HepG2 (cell line): ENCODE results near the gene FAM236B.
"Not testable (repeated sequence)": the region's sequence is repeated elsewhere in the genome, so short reads cannot be mapped to it uniquely, and the experiment has no call there.

Source experiments
- CEBPB ChIP-seq: IDR thresholded peaks from 2 replicates; pipeline ENCODE4 v1.6.1; 2011; ENCODE audit warnings: low read depth, low read length, improper control_type of control experiment, borderline replicate concordance
- CHD4 ChIP-seq: fragments of 200-600 bp; sonication (generic); IDR thresholded peaks from 2 replicates; pipeline ENCODE4 v1.7.0; 2017; ENCODE audit warnings: mild to moderate bottlenecking, low read length, borderline replicate concordance
- CTCF ChIP-seq: sonication (generic); formaldehyde crosslinking; IDR thresholded peaks from 2 replicates; pipeline ENCODE4 v1.5.0; 2020; ENCODE audit warnings: mild to moderate bottlenecking, missing genetic modification reagents, moderate library complexity
- FOXP1 ChIP-seq, 2 experiments: fragments of 450-650 bp in 1 of 2; IDR thresholded peaks; 2 replicates each; pipeline ENCODE4 v1.6.1; 2017 to 2018; ENCODE audit warnings: antibody characterized with exemption in 1 of 2
- NFYB ChIP-seq: sonication (generic); formaldehyde crosslinking; IDR thresholded peaks from 2 replicates; pipeline ENCODE4 v1.4.0; 2020; ENCODE audit warnings: missing genetic modification reagents
- POLR2AphosphoS5 ChIP-seq: IDR thresholded peaks from 2 replicates; pipeline ENCODE4 v1.6.1; 2012; ENCODE audit warnings: low read depth, low read length
- REST ChIP-seq, 2 experiments: IDR thresholded peaks; 2 replicates each; pipeline ENCODE4 v1.6.1; 2011 to 2012; ENCODE audit warnings: low read length in 2 of 2, borderline replicate concordance in 1 of 2, low read depth in 1 of 2, mild to moderate bottlenecking in 1 of 2, moderate library complexity in 1 of 2
- RFX5 ChIP-seq: IDR thresholded peaks from 2 replicates; pipeline ENCODE4 v1.6.1; 2011; ENCODE audit warnings: low read depth, low read length, improper control_type of control experiment
- SALL1 ChIP-seq: sonication (generic); formaldehyde crosslinking; IDR thresholded peaks from 2 replicates; pipeline ENCODE4 v1.8.0; 2022; ENCODE audit warnings: mild to moderate bottlenecking, missing genetic modification reagents
- SMC3 ChIP-seq: IDR thresholded peaks from 2 replicates; pipeline ENCODE4 v1.6.1; 2011; ENCODE audit warnings: low read length, improper control_type of control experiment
- ZSCAN20 ChIP-seq: sonication (generic); formaldehyde crosslinking; IDR thresholded peaks from 2 replicates; pipeline ENCODE4 v1.4.0; 2020; ENCODE audit warnings: missing genetic modification reagents, mild to moderate bottlenecking, borderline replicate concordance
- ZSCAN21 ChIP-seq: sonication (generic); formaldehyde crosslinking; IDR thresholded peaks from 2 replicates; pipeline ENCODE4 v1.8.0; 2022; ENCODE audit warnings: mild to moderate bottlenecking, missing genetic modification reagents, moderate library complexity, borderline replicate concordance
- ZSCAN30 ChIP-seq: sonication (generic); formaldehyde crosslinking; IDR thresholded peaks from 2 replicates; pipeline ENCODE4 v1.5.0; 2020; ENCODE audit warnings: mild to moderate bottlenecking, missing genetic modification reagents

- not testable (repeated sequence) for TF ChIP-seq ZSCAN20 (CRISPR knock-in tag); SMC3; POLR2AphosphoS5; RFX5; CTCF (CRISPR knock-in tag); CHD4; NFYB; ZSCAN30 (CRISPR knock-in tag); REST (IDR thresholded peaks at IDR 0.05; ENCODE audit: borderline replicate concordance in 1 of 2, low read depth in 1 of 2, low read length in 2 of 2); SALL1 (CRISPR knock-in tag); FOXP1 (IDR thresholded peaks at IDR 0.05); FOXP1 (CRISPR knock-in tag; IDR thresholded peaks at IDR 0.05); CEBPB; ZSCAN21
Measured at GRCh38 chrX:72777467-72777790, 5.0 kb downstream of the FAM236B start.
